Glutamatergic neuron (in vitro differentiated cells): ENCODE measurements around the gene TESK2. TPM values are rescaled to one million over a fixed set of nuclear protein-coding genes. Genes with fewer than 3 reads are reported as not detected.

Source experiments
- DNase-seq: peaks from one replicate; pipeline ENCODE4 v3.0.0; 2022
- H3K27ac Mint-ChIP-seq: one replicate; pipeline ENCODE4 v1.8.0; 2020; ENCODE audit warnings: mild to moderate bottlenecking, mixed read lengths, inconsistent platforms; ENCODE audit not compliant: unreplicated experiment
- H3K27me3 Mint-ChIP-seq: one replicate; pipeline ENCODE4 v1.8.0; 2020; ENCODE audit warnings: mild to moderate bottlenecking, moderate library complexity, mixed read lengths, inconsistent platforms; ENCODE audit not compliant: unreplicated experiment
- H3K36me3 Mint-ChIP-seq: one replicate; pipeline ENCODE4 v1.8.0; 2020; ENCODE audit warnings: mild to moderate bottlenecking, mixed read lengths, inconsistent platforms; ENCODE audit not compliant: unreplicated experiment
- H3K4me1 Mint-ChIP-seq: one replicate; pipeline ENCODE4 v1.8.0; 2020; ENCODE audit warnings: mild to moderate bottlenecking, low read depth, mixed read lengths, inconsistent platforms; ENCODE audit not compliant: unreplicated experiment
- H3K4me3 Mint-ChIP-seq: one replicate; pipeline ENCODE4 v1.8.0; 2020; ENCODE audit warnings: mild to moderate bottlenecking, mixed read lengths, inconsistent platforms; ENCODE audit not compliant: unreplicated experiment
- H3K9me3 Mint-ChIP-seq: one replicate; pipeline ENCODE4 v1.8.0; 2020; ENCODE audit warnings: mild to moderate bottlenecking, moderate library complexity, mixed read lengths, inconsistent platforms; ENCODE audit not compliant: unreplicated experiment
- CTCF ChIP-seq: fragments of 200-600 bp; sonication (generic); IDR thresholded peaks from one replicate; pipeline ENCODE4 v1.5.0; 2021; ENCODE audit not compliant: partially characterized antibody, unreplicated experiment
- total RNA-seq: library from RNA; stranded (reverse); fragmentation: NEBNext Ultra II Directional; extraction: Animal tissue kit (Norgen Biotek cat#: 25700); gene quantifications from one replicate; pipeline ENCODE4 v1.2.1, GENCODE V29; 2021; ENCODE audit not compliant: unreplicated experiment

The TESK2 gene
- total RNA-seq, 1 donor from 2014 or later, result 3.3 TPM

GRCh38 chr1:45501505-45501859, 10.5 kb upstream of the TESK2 start:
- Mint-ChIP-seq H3K4me3 (peak overlapping the region; percentile 98), H3K36me3 (peaks cover 2% of the 10 kb centered on the region), H3K4me1 (peaks cover 18% of the 10 kb centered on the region), H3K27ac (no peak overlapping the region), H3K27me3 (peaks cover 7% of the 10 kb centered on the region), H3K9me3 (peaks cover 13% of the 10 kb centered on the region)
- no peak for TF ChIP-seq CTCF
- no peak for DNase-seq

GRCh38 chr1:45499415-45499769, 8.4 kb upstream of the TESK2 start:
- Mint-ChIP-seq H3K4me3 (peak overlapping the region; percentile 98), H3K9me3 (peaks cover 13% of the 10 kb centered on the region), H3K4me1 (peaks cover 23% of the 10 kb centered on the region), H3K27ac (peak overlapping the region; percentile 83), H3K36me3 (peaks cover 10% of the 10 kb centered on the region), H3K27me3 (peaks cover 10% of the 10 kb centered on the region)
- no peak for TF ChIP-seq CTCF
- no peak for DNase-seq

GRCh38 chr1:45498279-45498678, 7.3 kb upstream of the TESK2 start:
- peaks cover 23% of the 10 kb centered on the region for H3K4me1 Mint-ChIP-seq
- H3K4me3 Mint-ChIP-seq, result peak overlapping the region; percentile 98
- H3K27me3 Mint-ChIP-seq, result peaks cover 10% of the 10 kb centered on the region
- peak overlapping the region; percentile 83 for H3K27ac Mint-ChIP-seq
- H3K9me3 Mint-ChIP-seq, result peaks cover 13% of the 10 kb centered on the region
- DNase-seq, result no peak
- TF ChIP-seq CTCF, result no peak
- H3K36me3 Mint-ChIP-seq, result peaks cover 10% of the 10 kb centered on the region

GRCh38 chr1:45493116-45493697, 2.2 kb upstream of the TESK2 start:
- H3K4me3 Mint-ChIP-seq, result no peak overlapping the region
- no peak overlapping the region for H3K27ac Mint-ChIP-seq
- peaks cover 3% of the 10 kb centered on the region for H3K9me3 Mint-ChIP-seq
- H3K4me1 Mint-ChIP-seq, result peaks cover 6% of the 10 kb centered on the region
- DNase-seq, result peak; percentile 38
- peaks cover 6% of the 10 kb centered on the region for H3K27me3 Mint-ChIP-seq
- H3K36me3 Mint-ChIP-seq, result peaks cover 10% of the 10 kb centered on the region
- peak; percentile 47 for TF ChIP-seq CTCF

GRCh38 chr1:45492691-45493090, 1.7 kb upstream of the TESK2 start:
- Mint-ChIP-seq H3K4me1 (peaks cover 6% of the 10 kb centered on the region), H3K27ac (no peak overlapping the region), H3K9me3 (peaks cover 3% of the 10 kb centered on the region), H3K27me3 (peaks cover 6% of the 10 kb centered on the region), H3K36me3 (peaks cover 10% of the 10 kb centered on the region), H3K4me3 (no peak overlapping the region)
- no peak for DNase-seq
- TF ChIP-seq CTCF, result no peak
